ENCODE measurements around the gene TTC39B.

DNA sequence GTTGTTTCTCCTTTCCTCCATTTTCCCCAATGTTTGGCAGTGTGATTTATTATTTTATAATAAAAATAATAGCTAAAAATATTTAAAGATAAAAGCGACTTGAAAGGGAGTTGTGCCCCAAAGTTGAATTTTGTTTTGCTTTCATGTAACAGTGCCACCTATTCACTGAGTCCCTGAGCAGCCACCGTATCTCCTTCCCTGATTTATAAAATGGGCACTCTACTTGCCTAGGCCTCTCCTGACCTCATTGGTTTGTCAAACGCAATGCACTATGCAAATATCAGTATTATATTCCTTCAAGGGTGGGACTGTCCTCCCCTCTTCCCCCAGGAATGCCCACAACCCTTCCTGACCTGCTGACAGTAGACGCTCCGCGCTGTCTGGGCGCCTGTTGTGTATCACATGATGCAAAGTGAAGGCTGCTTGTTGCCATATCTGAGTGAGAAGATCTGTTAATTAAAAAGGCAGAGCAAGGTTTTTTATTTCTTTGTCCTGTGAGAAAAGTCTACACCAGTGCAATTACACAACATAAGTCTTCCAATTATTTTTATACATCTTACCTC lies 81.4 kb downstream of the TTC39B start:
- TF ChIP-seq, protein P1, sequence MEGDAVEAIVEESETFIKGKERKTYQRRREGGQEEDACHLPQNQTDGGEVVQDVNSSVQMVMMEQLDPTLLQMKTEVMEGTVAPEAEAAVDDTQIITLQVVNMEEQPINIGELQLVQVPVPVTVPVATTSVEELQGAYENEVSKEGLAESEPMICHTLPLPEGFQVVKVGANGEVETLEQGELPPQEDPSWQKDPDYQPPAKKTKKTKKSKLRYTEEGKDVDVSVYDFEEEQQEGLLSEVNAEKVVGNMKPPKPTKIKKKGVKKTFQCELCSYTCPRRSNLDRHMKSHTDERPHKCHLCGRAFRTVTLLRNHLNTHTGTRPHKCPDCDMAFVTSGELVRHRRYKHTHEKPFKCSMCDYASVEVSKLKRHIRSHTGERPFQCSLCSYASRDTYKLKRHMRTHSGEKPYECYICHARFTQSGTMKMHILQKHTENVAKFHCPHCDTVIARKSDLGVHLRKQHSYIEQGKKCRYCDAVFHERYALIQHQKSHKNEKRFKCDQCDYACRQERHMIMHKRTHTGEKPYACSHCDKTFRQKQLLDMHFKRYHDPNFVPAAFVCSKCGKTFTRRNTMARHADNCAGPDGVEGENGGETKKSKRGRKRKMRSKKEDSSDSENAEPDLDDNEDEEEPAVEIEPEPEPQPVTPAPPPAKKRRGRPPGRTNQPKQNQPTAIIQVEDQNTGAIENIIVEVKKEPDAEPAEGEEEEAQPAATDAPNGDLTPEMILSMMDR (IDR thresholded peaks at IDR 0.05) = no peak
- no peak for TF ChIP-seq POLR2A (IDR thresholded peaks at IDR 0.05)

Measured in heart left ventricle (tissue), 13 donors.